ENCODE measurements around the gene TMEM132A. TPM values are rescaled to one million over a fixed set of nuclear protein-coding genes. Genes with fewer than 3 reads are reported as not detected.

TMEM132A gene
- total and polyA plus RNA-seq, 2 of the 13 experiments (the other 11 are each of a cell fraction or from before 2014, with no cell fraction given) = 11.1 to 32.9 TPM

GRCh38 chr11:60880643-60881282, 43.5 kb upstream of the TMEM132A start (continued):
- TF ChIP-seq ELK4 (CRISPR knock-in tag; IDR thresholded peaks at IDR 0.05; ENCODE audit: borderline replicate concordance) (no peak), KAT7 (CRISPR knock-in tag; IDR thresholded peaks at IDR 0.05; ENCODE audit: borderline replicate concordance) (peak; percentile 58; the same call in 1 of the 2 replicates), KDM5A (IDR thresholded peaks at IDR 0.05; ENCODE audit: borderline replicate concordance, low read length) (no peak), RXRA (CRISPR knock-in tag; IDR thresholded peaks at IDR 0.05) (peak; percentile 86; the same call in 1 of the 2 replicates), NFE2L1 (CRISPR knock-in tag; IDR thresholded peaks at IDR 0.05; ENCODE audit: borderline replicate concordance) (no peak), ATF6 (CRISPR knock-in tag; conservative IDR thresholded peaks at IDR 0.05) (no peak), GLMP (CRISPR knock-in tag; IDR thresholded peaks at IDR 0.05; ENCODE audit: borderline replicate concordance) (no peak), FOXA1 (IDR thresholded peaks at IDR 0.05) (peak; percentile 93), FOXA1 (CRISPR knock-in tag; IDR thresholded peaks at IDR 0.05) (peak; percentile 99), ZBTB3 (CRISPR knock-in tag; IDR thresholded peaks at IDR 0.05; ENCODE audit: borderline replicate concordance, low read depth) (peak; percentile 100), XBP1 (CRISPR knock-in tag; IDR thresholded peaks at IDR 0.05) (peak; percentile 32; the same call in 1 of the 2 replicates), NR2C2 (CRISPR knock-in tag; IDR thresholded peaks at IDR 0.05; ENCODE audit: borderline replicate concordance) (peak; percentile 61), SRY (CRISPR knock-in tag; IDR thresholded peaks at IDR 0.05) (no peak), SMARCC2 (IDR thresholded peaks at IDR 0.05) (no peak), ZNF501 (CRISPR knock-in tag; IDR thresholded peaks at IDR 0.05) (peak; percentile 64; the same call in 1 of the 2 replicates), ONECUT2 (CRISPR knock-in tag; IDR thresholded peaks at IDR 0.05) (peak; percentile 75; the same call in 1 of the 2 replicates), TP53 (CRISPR knock-in tag; conservative IDR thresholded peaks at IDR 0.05) (peak; percentile 89), ZNF484 (CRISPR knock-in tag; IDR thresholded peaks at IDR 0.05; ENCODE audit: borderline replicate concordance, low read depth) (no peak), PCBP2 (optimal IDR thresholded peaks at IDR 0.05; ENCODE audit: low read depth, low read length, poor library complexity, severe bottlenecking) (no peak), HOXA7 (CRISPR knock-in tag; IDR thresholded peaks at IDR 0.05) (no peak), NR2F1 (CRISPR knock-in tag; IDR thresholded peaks at IDR 0.05) (peak; percentile 96 to 98), ATF4 (CRISPR knock-in tag; IDR thresholded peaks at IDR 0.05) (peak in 1 of 2 experiments; percentile 80; a peak in 2 of 4 replicates), GFI1 (CRISPR knock-in tag; IDR thresholded peaks at IDR 0.05; ENCODE audit: borderline replicate concordance) (peak; percentile 91)
- TF ChIP-seq, protein P1, sequence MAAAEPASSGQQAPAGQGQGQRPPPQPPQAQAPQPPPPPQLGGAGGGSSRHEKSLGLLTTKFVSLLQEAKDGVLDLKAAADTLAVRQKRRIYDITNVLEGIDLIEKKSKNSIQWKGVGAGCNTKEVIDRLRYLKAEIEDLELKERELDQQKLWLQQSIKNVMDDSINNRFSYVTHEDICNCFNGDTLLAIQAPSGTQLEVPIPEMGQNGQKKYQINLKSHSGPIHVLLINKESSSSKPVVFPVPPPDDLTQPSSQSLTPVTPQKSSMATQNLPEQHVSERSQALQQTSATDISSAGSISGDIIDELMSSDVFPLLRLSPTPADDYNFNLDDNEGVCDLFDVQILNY (CRISPR knock-in tag; conservative IDR thresholded peaks at IDR 0.05) = no peak
